AG04449 (cell line): Measurements from ENCODE around the gene CRTAC1.
"Not testable (repeated sequence)": the region's sequence is repeated elsewhere in the genome, so short reads cannot be mapped to it uniquely, and the experiment has no call there.

Experiments used
- CTCF ChIA-PET: fragments of 350-600 bp; formaldehyde crosslinking; extraction: SDS; loops from one replicate; lab custom pipeline; 2021; ENCODE audit warnings: antibody characterized with exemption; lab: Yijun Ruan, JAX
- POLR2A ChIA-PET: fragments of 400-600, 350-600 bp; formaldehyde crosslinking; extraction: SDS; loops from one replicate; lab custom pipeline; 2020; ENCODE audit warnings: antibody characterized with exemption, inconsistent platforms; lab: Yijun Ruan, JAX
- DNase-seq: peaks from one replicate; pipeline ENCODE4 v3.0.0-alpha.2; 2010; ENCODE audit warnings: low read depth, low spot score
- H3K4me3 ChIP-seq: 2 replicates; pipeline ENCODE4 v1.5.1; 2011; ENCODE audit warnings: low read depth, mild to moderate bottlenecking, control low read depth, low read length
- CTCF ChIP-seq: IDR thresholded peaks from one replicate; pipeline ENCODE4 v1.5.1; 2011; ENCODE audit warnings: mild to moderate bottlenecking, moderate library complexity, low read length, control low read depth, inconsistent platforms; ENCODE audit not compliant: insufficient read depth; ENCODE audit errors: missing control alignments

Gene CRTAC1

DNA sequence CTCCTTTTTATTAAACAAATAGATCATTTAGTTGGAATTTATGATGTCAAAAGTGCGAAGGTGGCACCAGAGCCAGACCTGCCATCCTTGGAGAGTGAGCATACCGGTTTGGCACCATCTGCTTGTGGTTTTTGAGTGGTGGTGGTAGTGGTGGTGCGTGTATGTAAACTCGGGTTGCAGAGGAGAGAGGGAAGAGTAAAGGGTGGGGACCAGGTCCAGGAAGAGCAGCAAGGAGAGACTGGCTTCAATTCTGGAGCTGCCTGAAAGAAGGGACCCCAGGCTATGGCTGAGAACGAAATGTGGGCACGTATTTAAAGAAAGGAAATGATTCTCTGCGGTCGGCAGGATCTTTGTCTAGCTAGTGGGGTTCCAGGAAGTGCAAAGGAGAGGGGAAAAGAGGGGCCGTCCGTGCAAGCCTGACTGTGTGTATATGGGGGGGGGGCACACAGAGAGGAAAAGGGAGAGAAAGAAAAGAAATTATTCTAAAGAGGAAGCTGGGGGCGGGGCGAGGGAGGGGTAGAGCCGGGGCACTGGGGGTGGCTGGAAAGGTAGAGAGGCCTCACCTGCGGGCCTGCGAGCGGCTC, 181.2 kb downstream of the CRTAC1 start:
- ChIA-PET CTCF (no interaction called here), POLR2A (no interaction called here)

GRCh38 chr10:97844678-97845077, 185.7 kb downstream of the CRTAC1 start:
- DNase-seq = no peak
- ChIA-PET CTCF (no interaction called here), POLR2A (no interaction called here)
- H3K4me3 ChIP-seq = no peak overlapping the region
- TF ChIP-seq CTCF = no peak

More for the DNA sequence above, 181.2 kb downstream of the CRTAC1 start:
- TF ChIP-seq CTCF = no peak
- peak overlapping the region; percentile 36; the same call in 1 of the 2 replicates for H3K4me3 ChIP-seq
- no peak for DNase-seq

- CTCF ChIA-PET = interaction anchor here (1.1 to 1.2 kb wide), 3 partner anchors 9 to 198 kb away, joined by 3 read pairs; no protein-coding TSS in a partner anchor
- H3K4me3 ChIP-seq, POLR2A ChIA-PET, DNase-seq: not testable (repeated sequence)
Measured at GRCh38 chr10:97843972-97844371, 186.4 kb downstream of the CRTAC1 start.

DNA sequence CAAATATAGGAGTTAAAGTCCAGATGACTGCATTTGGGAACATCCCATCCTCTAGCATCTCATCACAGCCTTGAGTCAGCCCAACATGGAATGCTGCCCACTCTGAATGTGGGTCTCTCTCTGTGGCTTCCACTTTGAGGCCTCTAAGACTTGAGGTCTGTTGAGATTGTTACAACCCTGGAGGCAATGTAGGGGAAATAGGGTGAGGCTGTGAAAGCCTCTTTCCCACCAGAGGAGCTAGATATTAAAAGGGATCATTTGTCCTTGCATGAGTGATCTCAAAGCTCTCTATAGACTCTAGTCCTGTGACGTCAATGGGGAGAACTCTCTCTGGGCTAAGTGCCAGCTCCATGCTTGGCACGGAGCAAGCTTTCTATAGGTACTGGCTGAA, 187.1 kb downstream of the CRTAC1 start:
- no peak for DNase-seq
- TF ChIP-seq CTCF = no peak
- ChIA-PET POLR2A (no interaction called here), CTCF (interaction anchor here (1.1 to 1.2 kb wide), 3 partner anchors 10 to 198 kb away, joined by 3 read pairs; no protein-coding TSS in a partner anchor)
- H3K4me3 ChIP-seq = no peak overlapping the region

- CTCF ChIA-PET = interaction anchor here (1.1 to 1.2 kb wide), 3 partner anchors 10 to 199 kb away, joined by 3 read pairs; no protein-coding TSS in a partner anchor
Measured at GRCh38 chr10:97842656-97843280, 187.7 kb downstream of the CRTAC1 start.

DNA sequence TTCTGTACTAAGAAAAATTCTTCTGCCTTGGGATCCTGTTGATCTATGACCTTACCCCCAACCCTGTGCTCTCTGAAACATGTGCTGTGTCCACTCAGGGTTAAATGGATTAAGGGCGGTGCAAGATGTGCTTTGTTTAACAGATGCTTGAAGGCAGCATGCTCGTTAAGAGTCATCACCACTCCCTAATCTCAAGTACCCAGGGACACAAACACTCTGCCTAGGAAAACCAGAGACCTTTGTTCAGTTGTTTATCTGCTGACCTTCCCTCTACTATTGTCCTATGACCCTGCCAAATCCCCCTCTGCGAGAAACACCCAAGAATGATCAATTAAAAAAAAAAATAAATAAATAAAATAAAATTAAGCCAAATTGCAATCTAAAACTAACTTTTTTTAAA, 188.3 kb downstream of the CRTAC1 start:
- DNase-seq, H3K4me3 ChIP-seq, CTCF ChIA-PET, POLR2A ChIA-PET: not testable (repeated sequence)

More at GRCh38 chr10:97842656-97843280, 187.7 kb downstream of the CRTAC1 start:
- POLR2A ChIA-PET = no interaction called here
- TF ChIP-seq CTCF = no peak
- DNase-seq = no peak
- no peak overlapping the region for H3K4me3 ChIP-seq

DNA sequence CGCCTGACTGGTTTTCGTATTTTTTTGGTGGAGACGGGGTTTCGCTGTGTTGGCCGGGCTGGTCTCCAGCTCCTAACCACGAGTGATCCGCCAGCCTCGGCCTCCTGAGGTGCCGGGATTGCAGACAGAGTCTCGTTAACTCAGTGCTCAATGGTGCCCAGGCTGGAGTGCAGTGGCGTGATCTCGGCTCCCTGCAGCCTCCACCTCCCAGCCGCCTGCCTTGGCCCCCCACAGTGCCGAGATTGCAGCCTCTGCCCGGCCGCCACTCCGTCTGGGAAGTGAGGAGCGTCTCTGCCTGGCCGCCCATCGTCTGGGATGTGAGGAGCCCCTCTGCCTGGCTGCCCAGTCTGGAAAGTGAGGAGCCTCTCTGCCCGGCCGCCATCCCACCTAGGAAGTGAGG, 189.3 kb downstream of the CRTAC1 start:
- POLR2A ChIA-PET = not testable (repeated sequence)

GRCh38 chr10:97838091-97838490, 192.3 kb downstream of the CRTAC1 start:
- TF ChIP-seq CTCF = no peak
- CTCF ChIA-PET = no interaction called here
- POLR2A ChIA-PET = no interaction called here

More for the DNA sequence above, 189.3 kb downstream of the CRTAC1 start:
- H3K4me3 ChIP-seq, DNase-seq, CTCF ChIA-PET: not testable (repeated sequence)

More at GRCh38 chr10:97838091-97838490, 192.3 kb downstream of the CRTAC1 start:
- DNase-seq = no peak
- no peak overlapping the region for H3K4me3 ChIP-seq
